H1 (cell line): Measurements from ENCODE around the gene ZHX3. TPM values are rescaled to one million over a fixed set of nuclear protein-coding genes. Genes with fewer than 3 reads are reported as not detected.

Experiments
- CHD2 ChIP-seq: IDR thresholded peaks from 2 replicates; pipeline ENCODE4 v1.6.1; 2012; ENCODE audit warnings: low read length, improper control_type of control experiment
- CTCF ChIP-seq, 3 experiments: IDR thresholded peaks; 1 replicate in 2 of 3; 2 replicates in 1 of 3; pipeline versions ENCODE4 v1.5.1 to v1.6.1; 2011; ENCODE audit warnings: low read length in 3 of 3, mild to moderate bottlenecking in 3 of 3, inconsistent platforms in 2 of 3, low read depth in 1 of 3, moderate library complexity in 1 of 3; ENCODE audit not compliant: insufficient read depth in 1 of 3; ENCODE audit errors: control extremely low read depth in 1 of 3
- HDAC2 ChIP-seq, 2 experiments: fragments of 300-600 bp in 1 of 2; sonication (generic) in 1 of 2; IDR thresholded peaks; 2 replicates each; pipeline ENCODE4 v1.6.1; 2011 to 2012; ENCODE audit warnings: low read depth in 2 of 2, low read length in 2 of 2, mild to moderate bottlenecking in 2 of 2, moderate library complexity in 2 of 2, borderline replicate concordance in 1 of 2, inconsistent platforms in 1 of 2
- PHF8 ChIP-seq: fragments of 200-600 bp; sonication (generic); conservative IDR thresholded peaks from 2 replicates; pipeline ENCODE4 v1.7.1; 2012; ENCODE audit warnings: low read depth, mild to moderate bottlenecking, inconsistent platforms, low read length, moderate library complexity
- POLR2AphosphoS5 ChIP-seq: IDR thresholded peaks from 2 replicates; pipeline ENCODE4 v1.6.1; 2011; ENCODE audit warnings: low read depth, low read length
- TAF1 ChIP-seq: IDR thresholded peaks from 2 replicates; pipeline ENCODE4 v1.6.1; 2011; ENCODE audit warnings: mild to moderate bottlenecking, low read depth, low read length
- TAF7 ChIP-seq: optimal IDR thresholded peaks from 2 replicates; pipeline ENCODE3; 2011; ENCODE audit warnings: low read depth, mild to moderate bottlenecking, inconsistent platforms, low read length, moderate library complexity, borderline replicate concordance
- polyA plus RNA-seq, 7 experiments: library from polyadenylated mRNA; depleted of rRNA in 3 of 7; stranded (reverse) in 5 of 7; unstranded in 2 of 7; fragments of >200 nt in 5 of 7; fragments of 200-250 nt in 2 of 7; gene quantifications; 1 replicate in 5 of 7; 2 replicates in 1 of 7; 4 replicates in 1 of 7; pipeline versions ENCODE4 v1.2.1 to v1.2.3, GENCODE V29; 2011 to 2013; ENCODE audit warnings: missing spikeins in 2 of 7, mixed read lengths in 2 of 7
- total RNA-seq: library from RNA; stranded (reverse); fragmentation: NEBNext Ultra II Directional; extraction: Animal tissue kit (Norgen Biotek cat#: 25700); gene quantifications from 2 replicates; pipeline ENCODE4 v1.2.1, GENCODE V29; 2021

ZHX3 gene
- total and polyA plus RNA-seq, 2 of the 8 experiments (the other 6 are each of a cell fraction or from before 2014, with no cell fraction given), result 1.00 to 7.8 TPM

DNA sequence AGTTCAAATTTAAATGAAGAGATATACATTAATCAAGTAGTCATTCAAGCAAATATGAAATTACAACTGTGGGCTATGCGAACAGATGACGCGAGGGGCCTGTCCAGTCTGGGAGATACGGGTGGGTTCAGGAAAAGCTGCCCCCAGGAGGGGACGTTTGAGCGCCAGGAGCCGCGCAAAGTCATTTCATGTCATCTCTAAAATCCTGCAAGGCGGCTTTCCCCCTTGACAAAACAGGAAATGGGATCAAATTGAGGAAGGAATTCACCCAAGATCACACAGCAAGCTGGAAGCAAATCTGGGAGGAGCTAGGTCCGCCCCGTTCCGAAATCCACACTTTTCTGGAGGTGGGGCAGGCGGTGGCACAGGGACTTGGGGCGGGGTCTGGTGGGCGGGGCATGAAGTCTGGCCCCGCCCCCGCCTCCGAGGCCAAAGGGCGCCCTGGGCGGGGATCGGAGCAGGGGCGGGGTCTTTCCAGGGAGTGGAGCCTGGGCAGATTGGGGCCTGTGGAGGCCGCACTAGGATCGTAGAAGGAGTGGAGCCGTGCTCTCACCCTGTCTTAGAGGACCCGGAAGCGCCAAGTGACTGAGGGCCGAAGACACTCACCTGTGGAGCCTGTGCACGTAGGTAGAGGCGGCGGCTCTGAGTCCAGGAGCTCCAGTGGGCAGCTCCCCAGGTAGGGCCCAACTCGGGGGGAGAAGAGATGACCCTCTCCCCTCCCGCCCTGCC, 23.0 kb upstream of the ZHX3 start, which contains the start of gene LPIN3 (continued):
- TF ChIP-seq CTCF (IDR thresholded peaks at IDR 0.05; ENCODE audit: control extremely low read depth in 1 of 3, insufficient read depth in 1 of 3, low read depth in 1 of 3, low read length in 3 of 3) (peak; percentile 22 to 32 (median 28); a peak in 3 of 4 replicates), TAF7 (no peak), TAF1 (peak; percentile 76), CHD2 (no peak), HDAC2 (IDR thresholded peaks at IDR 0.05; ENCODE audit: borderline replicate concordance in 1 of 2, low read depth in 2 of 2, low read length in 2 of 2) (no peak), POLR2AphosphoS5 (peak; percentile 71; the same call in 1 of the 2 replicates), PHF8 (peak; percentile 35; the same call in 1 of the 2 replicates)
- TF ChIP-seq, all 59 proteins: peak for 10
